HG03103 (cell line): ENCODE measurements around the gene SNX1.
"Not testable (repeated sequence)": the region's sequence is repeated elsewhere in the genome, so short reads cannot be mapped to it uniquely, and the experiment has no call there.

Experiments
- ATAC-seq: cut with Tn5 transposase; IDR thresholded peaks from one replicate; pipeline ENCODE4 v1.9.1; 2021; ENCODE audit warnings: low read depth; ENCODE audit not compliant: unreplicated experiment

Gene SNX1

DNA sequence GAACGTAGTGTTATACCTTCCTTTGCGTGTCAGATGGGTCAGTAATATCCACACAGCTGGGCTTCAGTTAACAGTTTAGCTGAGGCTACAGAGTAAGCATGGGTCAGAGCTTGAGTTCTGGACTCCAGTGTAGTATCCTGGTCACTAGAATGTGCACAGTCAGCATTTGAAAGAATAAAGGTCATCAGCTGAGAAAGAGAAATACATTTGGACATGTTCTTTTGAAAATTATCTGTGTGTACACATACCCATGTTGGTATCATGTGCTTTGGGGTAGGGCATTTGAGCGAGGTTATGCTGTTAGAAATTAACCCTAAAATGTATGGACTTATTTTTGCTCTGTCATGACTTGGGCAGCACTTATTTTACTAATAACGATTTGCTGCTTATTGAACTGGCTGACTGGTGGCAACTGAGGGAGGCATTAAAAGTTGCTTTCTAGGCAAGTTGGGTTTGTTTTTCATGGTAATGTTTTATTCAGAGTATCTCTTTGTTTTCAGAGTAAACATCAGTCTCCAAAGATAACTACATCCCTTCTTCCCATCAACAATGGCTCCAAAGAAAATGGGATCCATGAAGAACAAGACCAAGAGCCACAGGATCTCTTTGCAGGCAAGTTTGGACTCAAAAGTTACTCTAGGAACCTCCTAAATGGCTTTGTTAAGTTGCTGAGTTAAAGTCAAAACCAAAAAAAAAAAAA, 16.4 kb downstream of the SNX1 start:
- no peak for ATAC-seq

DNA sequence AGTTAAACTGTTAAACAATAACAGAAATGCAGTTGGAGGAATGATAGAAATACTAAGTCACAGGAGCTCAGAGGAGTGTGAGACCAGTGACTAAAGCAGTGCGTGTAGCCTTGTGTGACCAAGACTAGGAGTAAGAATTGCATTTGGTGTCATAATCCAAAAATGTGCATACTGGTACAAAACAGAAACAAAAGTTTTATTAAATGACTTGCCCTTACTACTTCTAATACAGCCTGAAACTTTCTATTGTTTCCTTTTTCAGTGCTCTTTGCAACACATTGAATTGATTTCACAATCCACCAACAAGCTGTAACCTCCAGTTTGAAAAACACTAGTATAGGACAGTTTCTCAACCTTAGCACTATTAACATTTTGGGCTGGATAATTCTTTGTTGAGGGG, 17.1 kb downstream of the SNX1 start:
- no peak for ATAC-seq

DNA sequence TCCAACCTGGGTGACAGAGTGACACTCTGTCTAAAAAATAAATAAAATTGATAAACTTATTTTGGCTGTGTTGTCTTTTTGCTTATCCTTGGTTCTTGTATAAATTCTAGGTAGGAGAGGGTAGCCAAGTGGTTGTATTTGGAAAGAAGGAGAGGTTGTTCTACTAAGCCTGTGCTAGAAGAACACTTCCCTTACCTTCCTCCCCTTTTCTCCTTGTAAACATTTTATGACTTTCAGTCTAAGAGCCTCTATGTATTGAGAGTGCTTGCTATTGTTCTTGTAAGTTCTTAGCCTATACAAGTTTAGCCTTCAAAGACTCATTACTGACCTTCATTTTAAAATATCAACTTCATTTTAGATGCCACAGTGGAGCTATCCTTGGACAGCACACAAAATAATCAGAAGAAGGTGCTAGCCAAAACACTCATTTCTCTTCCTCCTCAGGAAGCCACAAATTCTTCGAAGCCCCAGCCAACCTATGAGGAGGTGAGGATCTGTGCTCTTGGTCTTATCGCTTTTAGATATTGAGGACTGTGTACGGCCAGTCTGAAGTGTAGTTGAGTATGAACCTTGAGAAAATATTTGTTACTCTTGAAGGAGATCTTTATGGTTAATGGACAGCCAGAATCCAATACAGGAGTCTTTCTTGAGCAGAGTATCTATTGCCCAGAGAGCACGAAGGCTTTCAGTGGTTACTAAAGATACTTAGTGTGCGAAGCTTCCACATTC, 22.1 kb downstream of the SNX1 start:
- no peak for ATAC-seq

- ATAC-seq, result not testable (repeated sequence)
Observed at GRCh38 chr15:64120322-64120721, 24.5 kb downstream of the SNX1 start.

DNA sequence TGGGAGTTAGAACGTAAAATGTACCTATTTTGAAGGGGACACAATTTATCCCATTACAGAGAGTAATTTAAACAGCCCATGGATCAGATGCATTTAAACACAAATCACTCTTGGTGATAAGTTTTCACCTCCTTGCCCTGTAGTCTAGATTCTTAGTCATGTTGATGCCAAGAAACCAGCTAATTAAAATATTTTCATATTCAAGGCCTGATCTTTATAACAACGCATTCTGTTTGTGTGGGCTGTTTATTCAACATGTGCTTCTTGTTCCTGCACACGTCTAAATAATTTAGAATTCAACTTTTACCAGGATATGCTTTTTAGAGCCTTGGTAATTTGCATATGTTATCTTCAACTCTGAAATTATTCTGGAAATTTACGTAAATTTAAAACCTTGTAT, 25.8 kb downstream of the SNX1 start:
- no peak for ATAC-seq

DNA sequence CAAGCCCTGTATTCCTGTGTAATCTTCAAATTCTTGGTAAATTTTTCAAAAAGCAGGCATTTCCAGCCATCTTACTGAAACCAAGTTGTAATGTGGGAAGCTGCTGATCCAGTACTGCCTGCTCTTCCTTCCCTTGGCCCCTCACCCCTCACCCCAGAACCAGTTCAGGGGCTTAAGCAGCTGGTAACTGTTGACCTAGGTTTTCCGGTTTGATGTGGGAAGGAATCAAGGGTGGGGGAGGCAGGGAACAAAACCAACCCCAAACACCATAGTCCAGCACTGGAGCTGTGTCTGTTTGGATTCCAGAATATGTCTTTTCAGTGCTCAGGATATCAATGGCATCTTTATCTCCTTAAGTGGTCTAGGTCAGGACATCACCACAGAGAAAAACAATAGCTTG, 26.7 kb downstream of the SNX1 start:
- ATAC-seq, result no peak

DNA sequence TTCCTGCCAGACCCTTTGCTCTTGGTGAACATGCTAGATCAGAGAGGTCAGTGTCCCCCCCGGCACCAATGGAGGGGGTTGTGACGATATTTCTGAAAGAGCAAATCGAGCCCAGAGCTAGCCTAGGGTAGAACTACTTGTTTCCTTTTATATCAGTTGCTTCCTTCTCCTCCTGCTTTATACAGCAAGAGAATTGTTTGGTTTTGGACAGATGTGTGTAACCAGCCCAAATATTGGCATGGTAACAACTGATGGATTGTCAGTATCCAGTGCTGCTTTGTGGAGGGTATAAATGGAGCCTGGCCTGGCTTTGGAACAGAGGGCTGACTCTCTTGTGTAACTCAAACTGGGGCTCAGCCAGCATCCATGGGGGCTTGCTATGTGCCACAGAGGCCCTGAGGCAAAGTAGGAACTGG, 27.2 kb downstream of the SNX1 start:
- ATAC-seq, result no peak

- no peak for ATAC-seq
Observed at GRCh38 chr15:64125978-64126377, 30.2 kb downstream of the SNX1 start.

- no peak for ATAC-seq
Observed at GRCh38 chr15:64127521-64128270, 31.9 kb downstream of the SNX1 start.

DNA sequence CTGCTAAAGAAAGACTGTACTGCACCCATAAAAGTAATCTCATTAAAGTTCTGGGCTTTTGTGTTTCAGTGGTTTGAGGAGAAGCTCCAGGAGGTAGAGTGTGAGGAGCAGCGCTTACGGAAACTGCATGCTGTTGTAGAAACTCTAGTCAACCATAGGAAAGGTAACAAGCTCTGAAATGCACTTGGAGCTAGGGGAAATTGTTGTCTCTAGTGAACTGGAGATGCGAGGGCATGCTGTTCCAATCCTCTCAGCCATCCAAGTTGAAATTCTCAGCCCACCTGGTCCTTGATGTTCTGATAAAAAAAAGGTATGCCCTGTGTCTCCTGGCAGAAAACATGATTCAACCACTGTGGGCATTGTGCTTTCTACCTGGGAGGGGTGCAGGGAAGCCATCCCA, 34.4 kb downstream of the SNX1 start:
- ATAC-seq, result no peak

DNA sequence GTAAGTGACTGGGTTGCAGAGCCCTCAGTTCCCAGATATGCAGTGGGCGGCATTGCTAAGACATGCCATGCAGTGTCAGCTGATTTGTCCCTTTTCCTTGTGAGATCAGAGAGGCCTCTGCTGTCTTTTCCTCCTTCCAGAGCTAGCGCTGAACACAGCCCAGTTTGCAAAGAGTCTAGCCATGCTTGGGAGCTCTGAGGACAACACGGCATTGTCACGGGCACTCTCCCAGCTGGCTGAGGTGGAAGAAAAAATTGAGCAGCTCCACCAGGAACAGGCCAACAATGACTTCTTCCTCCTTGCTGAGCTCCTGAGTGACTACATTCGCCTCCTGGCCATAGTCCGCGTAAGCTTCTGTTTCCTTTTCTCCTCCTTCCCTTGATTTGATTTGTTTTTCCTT, 35.8 kb downstream of the SNX1 start:
- ATAC-seq, result no peak

DNA sequence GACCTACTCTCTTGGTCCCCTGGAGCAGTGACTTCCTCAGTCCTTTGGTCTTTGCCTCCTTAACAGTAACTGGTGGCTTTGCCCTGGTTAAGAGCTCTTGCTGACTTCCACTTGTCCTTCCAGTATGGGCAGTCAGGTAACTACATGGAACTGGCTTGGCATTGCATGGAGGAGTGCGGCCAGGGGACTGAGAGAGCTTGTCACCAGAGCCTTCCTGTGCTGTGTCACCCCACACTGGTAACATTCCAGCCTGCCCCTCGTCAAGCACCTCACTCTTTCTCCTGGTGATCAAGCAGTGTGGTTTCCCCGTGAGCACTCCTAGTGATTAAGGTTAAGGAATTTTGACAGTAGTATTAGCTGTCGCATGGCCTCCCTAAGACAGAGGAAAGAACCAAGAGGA, 36.4 kb downstream of the SNX1 start:
- no peak for ATAC-seq

- no peak for ATAC-seq
Observed at GRCh38 chr15:64133623-64134344, 38.0 kb downstream of the SNX1 start.

GRCh38 chr15:64134345-64134829, 38.6 kb downstream of the SNX1 start:
- no peak for ATAC-seq

GRCh38 chr15:64136347-64136746, 40.6 kb downstream of the SNX1 start:
- ATAC-seq, result no peak

GRCh38 chr15:64137226-64137833, 41.5 kb downstream of the SNX1 start:
- no peak for ATAC-seq

- no peak for ATAC-seq
Observed at GRCh38 chr15:64138331-64138941, 42.7 kb downstream of the SNX1 start.

DNA sequence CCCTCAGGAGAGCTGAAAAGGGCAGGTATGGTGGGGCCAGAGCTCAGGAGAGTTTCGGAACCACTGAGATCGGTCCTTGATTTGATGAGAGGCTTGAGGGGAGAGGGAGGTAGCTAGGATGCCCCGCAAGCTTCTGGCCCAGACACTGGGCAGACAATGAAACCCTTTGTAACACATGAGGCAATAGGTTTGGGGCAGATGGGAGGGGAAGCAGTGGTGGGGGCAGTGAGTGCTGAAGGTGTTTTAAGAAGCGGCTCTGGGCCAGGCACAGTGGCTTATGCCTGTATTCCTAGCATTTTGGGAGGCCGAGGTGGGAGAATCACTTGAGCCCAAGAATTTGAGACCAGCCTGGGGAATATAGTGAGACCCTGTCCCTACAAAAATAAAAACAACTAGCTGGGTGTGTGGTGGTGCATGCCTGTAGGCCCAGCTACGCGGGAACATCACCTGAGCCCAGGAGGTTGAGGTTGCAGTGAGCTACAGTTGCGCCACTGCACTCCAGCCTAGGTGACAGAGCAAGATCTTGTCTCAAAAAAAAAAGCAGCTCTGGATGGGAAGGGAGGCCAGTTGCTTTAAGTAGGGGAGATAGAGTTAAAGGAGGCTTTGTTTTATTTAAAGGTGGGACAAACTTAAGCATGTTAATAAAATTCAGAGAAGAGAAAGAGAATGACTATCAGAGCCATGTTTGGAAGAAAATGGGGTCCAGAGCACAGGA, 46.2 kb downstream of the SNX1 start:
- no peak for ATAC-seq

- no peak for ATAC-seq
Observed at GRCh38 chr15:64143276-64143675, 47.5 kb downstream of the SNX1 start.
